HepG2 (cell line): ENCODE results near the gene CD300LD. TPM values are rescaled to one million over a fixed set of nuclear protein-coding genes. Genes with fewer than 3 reads are reported as not detected.

Experiments used
- CBX2 ChIP-seq, 2 experiments: fragments of 200-600 bp in 1 of 2; sonication (generic); formaldehyde crosslinking in 1 of 2; IDR thresholded peaks; 2 replicates each; pipeline versions ENCODE4 v1.7.0 to v1.8.1; 2018 to 2022; ENCODE audit warnings: low read depth in 2 of 2, low read length in 1 of 2, mild to moderate bottlenecking in 1 of 2, missing genetic modification reagents in 1 of 2
- NFIC ChIP-seq: IDR thresholded peaks from 2 replicates; pipeline ENCODE4 v1.6.1; 2012; ENCODE audit warnings: mild to moderate bottlenecking, low read length, inconsistent platforms
- ZNF318 ChIP-seq: sonication (generic); formaldehyde crosslinking; IDR thresholded peaks from 2 replicates; pipeline ENCODE4 v1.4.0; 2020; ENCODE audit warnings: mild to moderate bottlenecking, missing genetic modification reagents
- polyA plus RNA-seq, 8 experiments: library from polyadenylated mRNA; depleted of rRNA in 3 of 8; stranded (reverse) in 7 of 8; unstranded in 1 of 8; fragments of >200 nt; fragmentation: Illumina TruSeq in 4 of 8; extraction: Trizol in 4 of 8; gene quantifications; 2 replicates each; pipeline versions ENCODE4 v1.2.1 to v1.2.3, GENCODE V29; 2011 to 2016; ENCODE audit warnings: low read depth in 4 of 8, missing spikeins in 1 of 8, mixed read lengths in 1 of 8; ENCODE audit not compliant: insufficient read depth in 1 of 8
- total RNA-seq, 5 experiments: library from RNA; depleted of rRNA; stranded (reverse); fragments of >200 nt; fragmentation: Illumina TruSeq; extraction: Trizol; gene quantifications; 2 replicates each; pipeline ENCODE4 v1.2.3, GENCODE V29; 2016; ENCODE audit warnings: low read depth in 1 of 5

The CD300LD gene
- total and polyA plus RNA-seq, 2 of the 13 experiments (the other 11 are each of a cell fraction or from before 2014, with no cell fraction given) = not detected

- TF ChIP-seq ZNF318 (CRISPR knock-in tag) = no peak
- no peak for TF ChIP-seq CBX2 (IDR thresholded peaks at IDR 0.05; ENCODE audit: low read depth, low read length)
- no peak for TF ChIP-seq CBX2 (CRISPR knock-in tag; IDR thresholded peaks at IDR 0.05; ENCODE audit: low read depth)
- no peak for TF ChIP-seq NFIC
- TF ChIP-seq, all 625 proteins: peak for 0
These were observed 11.1 kb upstream of the CD300LD start (continued) for GRCh38 chr17:74603037-74603635.
